HG02970 (cell line): ENCODE measurements around the gene CAMK2A.

ENCODE experiments used
- ATAC-seq: cut with Tn5 transposase; IDR thresholded peaks from one replicate; pipeline ENCODE4 v1.9.1; 2021; ENCODE audit warnings: mild to moderate bottlenecking, moderate library complexity, moderate number of reproducible peaks; ENCODE audit not compliant: unreplicated experiment, low FRiP score

Gene CAMK2A

DNA sequence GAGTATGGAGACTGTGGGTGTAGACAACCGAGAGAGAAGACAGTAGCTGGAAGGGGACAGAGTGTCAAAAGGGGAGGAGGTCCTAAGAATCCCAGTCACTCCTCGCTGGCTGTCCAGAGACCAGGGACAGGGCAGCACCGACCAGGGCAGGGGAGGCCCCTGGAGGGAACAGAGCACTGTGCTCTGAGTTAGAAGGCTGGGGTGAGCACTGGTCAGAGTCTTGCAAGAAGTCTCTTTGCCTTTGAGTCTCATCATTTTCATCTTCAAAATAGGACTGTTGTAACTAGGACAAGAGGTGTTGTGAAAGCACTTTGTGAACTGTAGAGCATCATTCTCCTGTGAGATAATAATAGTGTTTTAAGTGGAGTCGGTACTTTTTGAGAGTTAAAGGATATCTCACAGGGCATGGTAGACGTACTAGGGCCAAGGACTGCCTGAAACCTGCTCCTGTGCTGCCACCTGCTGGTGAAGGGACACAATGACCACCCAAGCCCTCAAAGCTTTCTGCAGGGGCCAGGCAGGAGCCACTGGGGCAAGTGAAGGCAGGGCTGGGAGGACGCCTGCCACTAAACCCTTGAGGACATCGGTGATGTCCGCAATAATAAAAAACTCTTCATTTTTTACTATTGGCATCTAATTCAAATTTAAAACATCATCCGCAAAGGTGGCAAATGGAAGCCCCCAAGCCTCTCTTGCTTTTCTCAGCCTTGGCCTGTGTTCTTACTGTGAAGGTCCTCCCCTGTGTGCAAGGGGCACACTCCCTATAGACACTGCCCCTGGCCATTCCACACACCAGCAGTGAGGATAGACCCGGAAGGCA is 71.5 kb downstream of the CAMK2A start:
- ATAC-seq: peak; percentile 69

DNA sequence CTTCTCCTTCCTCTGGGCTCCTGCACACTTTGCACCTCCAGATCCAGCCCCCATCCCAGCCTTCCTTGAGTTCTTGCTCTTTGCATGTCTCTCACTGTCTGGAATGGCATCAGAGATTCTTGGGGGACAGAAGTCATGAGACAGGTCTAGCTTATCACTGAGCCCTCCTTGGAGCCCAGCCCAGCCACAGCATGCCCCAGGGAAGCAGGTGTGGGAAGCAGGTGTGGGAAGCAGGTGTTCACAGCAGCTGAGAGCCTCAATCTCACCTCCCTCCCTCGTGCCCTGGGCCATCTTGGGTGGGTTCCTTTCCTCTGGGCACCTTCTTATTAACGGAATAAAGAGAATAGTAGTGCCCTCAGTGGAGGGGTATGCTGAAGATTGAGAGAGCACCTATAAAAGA is 72.5 kb downstream of the CAMK2A start:
- ATAC-seq: no peak

DNA sequence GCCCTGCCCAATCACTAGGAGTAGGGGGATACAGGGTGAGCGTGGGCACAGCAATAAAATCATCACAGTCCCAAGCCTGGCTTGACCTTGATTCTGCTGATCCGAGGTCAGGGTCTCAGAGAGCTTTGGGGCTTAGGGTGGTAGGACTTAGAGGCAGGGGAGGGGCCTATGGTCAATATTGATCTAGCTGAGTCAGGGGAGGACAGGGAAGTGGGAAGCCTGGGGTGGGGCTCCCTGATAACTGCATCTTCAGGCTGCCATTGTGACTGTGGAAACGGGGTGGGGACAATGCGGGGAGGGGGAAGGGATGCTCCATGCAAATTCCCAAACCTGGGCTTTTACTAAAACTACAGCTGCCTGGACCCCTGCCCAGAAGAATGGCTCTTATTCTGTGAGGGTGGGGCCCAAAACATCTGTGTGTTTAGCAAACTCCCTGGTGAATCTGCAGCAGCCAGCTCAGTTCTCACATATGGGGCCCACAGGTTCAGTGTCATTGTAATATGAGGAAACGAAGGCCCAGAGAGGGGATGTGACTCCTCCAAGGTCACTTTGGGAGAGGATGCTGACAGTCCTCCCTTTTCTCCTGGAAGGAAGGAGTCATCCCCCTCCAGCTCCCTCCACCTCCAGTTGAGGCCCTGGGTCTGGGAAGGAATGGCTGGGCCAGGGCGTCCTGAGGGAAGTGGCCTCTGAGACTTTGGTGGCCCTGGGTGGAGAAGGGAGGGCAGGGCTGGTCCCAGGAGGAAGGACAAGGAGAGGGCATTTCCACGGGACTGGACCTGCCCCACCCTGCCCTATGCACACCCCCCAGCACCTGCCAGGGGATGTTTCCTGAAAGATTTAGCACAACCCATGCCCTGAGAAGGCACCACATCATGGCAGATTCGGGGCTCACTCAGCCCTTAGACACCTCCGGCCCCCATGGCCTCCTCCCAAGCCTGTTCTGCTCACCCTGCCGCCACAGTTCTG is 73.3 kb downstream of the CAMK2A start:
- no peak for ATAC-seq

DNA sequence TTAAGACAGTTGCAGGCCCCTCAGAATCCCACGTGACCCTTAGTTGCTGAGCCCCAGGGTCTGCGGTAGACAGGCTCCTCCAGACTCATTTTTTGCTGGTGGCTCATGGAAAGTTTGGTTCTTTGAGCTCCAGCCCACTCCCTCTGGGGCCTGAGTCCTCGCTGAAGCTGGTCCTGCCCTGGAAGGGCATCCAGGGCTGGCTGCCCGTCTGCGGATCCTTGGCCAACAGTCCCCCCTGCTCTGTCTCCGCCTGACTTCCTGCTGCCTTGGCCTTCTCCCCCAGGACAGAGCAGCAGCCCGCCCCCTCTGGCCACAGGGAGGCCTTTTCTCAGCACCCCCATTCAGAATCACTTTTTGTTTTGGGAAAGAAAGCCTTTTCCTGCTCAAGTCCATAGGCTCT is 75.3 kb downstream of the CAMK2A start:
- ATAC-seq: no peak

DNA sequence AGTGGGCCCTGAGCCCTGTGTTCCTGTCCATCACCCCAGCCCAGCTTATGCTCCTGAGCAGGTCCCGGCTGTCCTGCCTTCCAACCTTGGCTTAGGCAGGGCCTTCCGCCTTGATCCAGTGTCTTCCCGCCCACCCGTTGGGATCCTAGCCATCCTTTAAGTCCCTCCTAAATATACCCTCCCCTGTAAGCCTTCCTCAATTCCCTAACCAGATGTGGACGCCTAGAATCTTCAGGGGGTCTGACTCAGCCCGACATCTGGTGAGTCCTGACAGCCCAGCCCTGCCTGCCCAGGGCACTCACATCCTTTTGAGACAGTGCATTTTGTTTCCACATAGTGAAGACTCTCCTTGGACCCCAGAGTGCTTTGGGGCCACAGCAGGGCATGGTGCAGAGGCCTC is 76.0 kb downstream of the CAMK2A start:
- no peak for ATAC-seq

DNA sequence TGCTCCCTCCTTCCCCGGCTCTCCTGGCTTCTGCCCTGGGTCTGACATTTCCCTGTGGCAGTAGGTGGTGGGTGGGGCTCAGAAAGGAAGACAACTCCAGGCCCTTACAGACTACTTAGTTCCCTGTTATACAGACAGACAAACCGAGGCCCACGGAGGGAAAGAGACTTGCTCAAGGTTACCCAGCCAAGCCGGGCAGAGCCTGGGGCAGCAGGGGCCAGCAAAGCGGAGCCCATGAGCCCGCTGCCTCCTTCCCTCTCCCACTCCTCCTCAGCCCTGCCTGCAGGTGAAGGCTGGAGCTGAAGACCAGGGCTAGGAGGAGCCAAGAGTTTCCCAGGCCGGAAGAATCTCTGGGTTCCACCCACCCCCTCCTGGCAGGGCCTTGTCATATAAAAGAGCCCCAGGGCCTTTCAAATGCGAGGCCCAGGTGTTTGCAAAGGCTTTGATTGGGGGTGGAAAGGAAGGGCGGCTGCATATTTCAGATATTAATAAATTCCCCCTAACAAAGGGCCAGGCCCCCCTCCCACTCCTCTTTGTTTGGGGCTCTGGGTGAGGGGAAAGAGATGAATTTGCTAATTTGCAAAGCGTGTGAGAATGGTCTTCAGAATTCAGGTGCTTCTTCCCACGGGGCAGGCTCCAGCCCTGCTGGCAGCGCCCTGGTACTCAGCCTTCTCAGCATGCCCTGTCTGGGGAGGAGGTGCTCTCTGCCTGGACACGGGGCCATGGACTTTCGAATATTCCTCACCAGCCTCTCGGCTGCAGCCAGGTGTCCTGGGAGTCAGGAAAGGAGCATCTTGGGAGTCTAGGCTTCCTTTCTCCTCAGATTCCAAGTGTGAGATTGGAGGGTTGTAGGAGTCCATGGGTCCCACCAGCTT is 78.2 kb downstream of the CAMK2A start:
- ATAC-seq: no peak

DNA sequence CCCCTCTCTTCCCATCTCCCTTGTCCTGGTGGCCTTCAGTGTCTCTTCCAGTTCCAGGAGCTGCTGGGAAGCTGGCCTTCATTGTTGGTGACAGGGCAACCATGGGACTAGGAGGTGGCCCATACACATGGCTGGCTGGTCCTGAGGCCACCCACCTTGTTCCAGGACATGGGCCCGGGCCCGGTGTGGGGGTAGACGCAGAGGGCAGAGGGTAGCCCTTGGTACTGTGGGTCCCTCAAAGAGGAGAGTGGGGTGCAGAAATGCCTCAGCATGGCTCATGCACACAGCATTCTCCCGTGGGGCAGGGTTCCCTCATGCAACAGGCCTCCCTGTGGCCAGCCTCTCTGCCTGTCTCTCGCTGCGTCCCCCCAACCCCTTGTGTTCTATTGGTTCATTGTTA is 78.9 kb downstream of the CAMK2A start:
- ATAC-seq: no peak

DNA sequence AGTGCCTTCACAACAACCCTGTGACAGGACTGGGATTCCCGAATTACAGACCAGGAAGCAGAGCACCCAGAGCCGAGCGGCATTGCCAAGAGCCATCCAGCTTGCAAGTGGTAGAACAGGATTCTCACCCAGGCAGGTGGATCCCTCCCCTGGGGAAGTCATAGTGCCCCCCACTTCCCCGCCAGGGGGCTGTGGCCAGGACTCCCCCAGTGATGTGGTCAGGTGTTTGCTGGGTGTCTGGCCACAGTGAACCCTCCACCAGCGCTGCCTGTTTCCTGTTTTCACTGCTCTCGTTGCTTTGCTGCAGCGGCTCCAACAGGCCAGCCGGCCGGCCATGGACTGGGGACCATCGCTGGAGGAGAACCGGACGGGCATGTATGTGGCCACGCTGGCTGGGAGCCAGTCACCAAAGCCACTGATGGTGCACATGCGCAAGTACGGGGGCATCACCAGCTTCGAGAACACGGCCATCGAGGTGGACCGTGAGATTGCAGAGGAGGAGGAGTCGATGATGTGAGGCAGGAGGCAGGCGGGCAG is 80.4 kb downstream of the CAMK2A start:
- no peak for ATAC-seq

DNA sequence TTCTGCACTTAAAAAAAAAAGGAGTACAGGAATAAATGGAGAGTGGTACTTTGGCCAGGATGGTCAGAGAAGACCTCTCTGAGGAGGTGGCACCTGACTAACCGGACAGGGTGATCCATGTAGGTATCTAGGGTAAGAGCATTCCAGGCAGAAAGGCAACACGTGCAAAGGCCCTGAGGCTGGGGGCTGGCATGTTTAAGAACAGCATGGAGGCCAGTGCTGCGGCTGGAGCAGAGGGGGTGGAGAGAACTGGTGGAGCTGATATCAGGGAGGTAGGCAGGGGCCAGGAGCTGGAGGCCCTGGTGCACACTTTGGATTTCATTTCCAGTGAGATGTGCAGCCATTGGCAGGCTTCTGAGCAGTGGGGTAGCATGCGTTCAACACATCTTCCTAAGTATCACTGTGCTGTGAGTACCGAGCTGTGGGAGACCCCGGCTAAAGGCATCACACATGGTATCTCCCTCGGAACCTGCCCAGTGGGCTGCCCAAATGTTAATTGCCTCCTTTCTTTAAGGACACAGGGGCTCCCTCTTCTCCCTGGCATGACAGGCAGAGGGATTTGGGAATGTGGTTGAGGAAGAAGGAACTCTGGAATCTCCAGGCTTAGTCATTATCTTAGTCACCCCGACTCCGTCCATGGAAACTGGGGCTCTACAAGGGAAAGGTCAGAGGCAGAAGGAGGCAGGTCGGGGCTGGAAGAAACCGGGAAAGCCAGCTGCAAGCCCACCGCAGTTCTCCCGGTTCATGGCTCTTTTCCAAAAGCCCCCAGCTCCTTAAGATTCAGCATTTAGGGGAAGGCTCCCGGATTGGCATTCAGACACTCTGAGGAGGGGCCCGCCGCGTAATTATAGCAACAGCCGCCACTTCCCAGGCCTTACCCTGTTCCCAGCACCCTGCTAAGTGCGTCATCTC is 81.1 kb downstream of the CAMK2A start:
- no peak for ATAC-seq

DNA sequence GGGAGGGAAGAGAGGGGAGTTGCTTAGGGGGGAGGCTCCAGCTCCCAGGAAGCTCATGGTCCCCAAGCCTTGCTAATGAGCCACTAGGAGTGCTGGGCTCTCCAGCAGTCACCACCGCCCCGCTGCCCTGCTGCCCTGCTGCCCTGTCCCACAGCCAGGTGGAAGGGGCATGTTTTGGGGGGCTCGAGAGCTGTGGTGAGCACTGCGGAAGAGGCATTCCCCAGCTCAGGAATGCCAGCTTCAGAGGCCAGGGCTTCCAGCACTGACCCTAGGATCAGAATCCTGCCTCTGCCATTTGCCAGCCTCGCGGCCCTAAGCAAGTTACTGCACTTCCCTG is 82.8 kb downstream of the CAMK2A start:
- ATAC-seq: no peak

DNA sequence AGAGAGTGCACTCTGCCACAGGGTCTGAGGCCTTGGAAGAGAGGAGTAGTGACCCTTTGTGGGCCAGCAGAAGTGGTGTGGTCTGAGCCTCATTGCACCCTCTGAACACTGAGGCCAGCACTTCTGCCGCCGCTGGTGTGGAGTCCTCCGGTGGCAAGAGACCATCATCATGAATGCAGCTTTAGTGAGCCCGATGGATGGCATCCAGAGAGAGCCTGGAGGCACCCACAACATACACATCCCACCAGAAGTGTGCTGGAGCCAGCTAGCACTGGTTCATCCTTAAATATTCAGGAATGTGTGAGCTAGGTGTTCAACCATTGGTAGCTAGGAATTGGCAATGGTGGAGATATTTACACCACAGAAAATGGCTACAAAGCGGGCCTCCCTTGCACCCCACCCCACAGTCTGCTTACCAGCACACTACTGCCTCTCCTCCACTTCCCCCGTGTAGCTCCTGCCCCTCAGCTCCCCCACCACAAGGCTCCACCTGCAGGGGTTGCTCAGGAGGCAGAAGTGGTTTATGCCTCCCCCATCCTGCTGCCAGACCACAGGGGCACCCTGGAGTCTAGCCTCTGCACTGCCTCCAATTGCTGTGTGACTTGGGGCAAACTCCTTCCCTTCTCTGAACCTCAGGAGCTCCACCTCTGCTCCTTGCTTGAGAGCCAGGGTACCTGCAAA is 83.3 kb downstream of the CAMK2A start:
- ATAC-seq: no peak

DNA sequence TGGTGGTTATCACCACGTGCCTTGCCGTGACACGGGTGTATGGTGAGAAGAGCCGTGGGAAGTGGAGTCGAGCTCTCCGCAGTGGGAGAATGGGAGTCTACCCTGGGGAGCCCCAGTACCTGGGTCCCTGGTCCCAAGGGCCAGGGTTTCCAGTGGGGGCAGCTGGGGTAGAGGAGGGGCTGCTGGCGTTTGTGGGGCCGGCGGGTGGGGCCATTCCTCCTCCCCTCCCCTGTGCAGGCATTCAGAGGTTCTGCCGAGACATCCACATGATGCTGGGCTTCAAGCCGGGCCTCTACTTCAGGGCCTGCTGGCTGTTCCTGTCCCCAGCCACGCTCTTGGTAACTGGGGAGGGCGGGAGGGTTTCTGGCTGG is 85.0 kb downstream of the CAMK2A start:
- no peak for ATAC-seq

DNA sequence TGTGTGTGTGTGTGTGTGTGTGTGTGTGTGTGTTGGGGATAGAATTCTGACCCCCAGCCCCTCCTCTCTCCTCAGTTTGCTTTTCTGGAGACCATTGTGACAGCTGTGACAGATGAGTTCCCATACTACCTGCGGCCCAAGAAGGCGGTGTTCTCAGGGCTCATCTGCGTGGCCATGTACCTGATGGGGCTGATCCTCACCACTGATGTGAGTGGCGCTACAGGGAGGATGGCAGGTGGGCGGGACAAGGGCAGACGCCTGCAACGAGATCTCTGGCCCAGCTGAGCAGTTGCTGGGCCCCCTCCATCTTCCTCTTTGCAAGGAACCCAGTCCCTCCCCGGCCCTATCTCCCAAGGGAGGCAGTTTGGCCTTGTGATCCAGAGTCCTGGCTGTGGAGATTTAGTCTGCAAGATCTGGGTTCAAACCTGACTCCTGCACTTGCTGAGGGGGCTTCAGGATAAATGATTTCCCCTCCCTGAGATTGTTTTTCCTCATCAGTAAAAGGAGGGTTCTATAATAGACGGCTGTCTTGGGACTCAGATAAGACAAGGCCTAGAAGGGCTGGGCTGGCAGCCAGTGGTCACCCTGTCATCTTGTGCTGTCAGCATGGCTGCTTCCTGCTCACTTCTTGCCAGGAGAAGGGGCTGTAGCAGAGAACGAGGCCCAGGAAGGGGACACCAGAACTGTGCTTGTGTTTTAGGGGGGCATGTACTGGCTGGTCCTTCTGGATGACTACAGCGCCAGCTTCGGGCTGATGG is 85.6 kb downstream of the CAMK2A start:
- ATAC-seq: no peak

DNA sequence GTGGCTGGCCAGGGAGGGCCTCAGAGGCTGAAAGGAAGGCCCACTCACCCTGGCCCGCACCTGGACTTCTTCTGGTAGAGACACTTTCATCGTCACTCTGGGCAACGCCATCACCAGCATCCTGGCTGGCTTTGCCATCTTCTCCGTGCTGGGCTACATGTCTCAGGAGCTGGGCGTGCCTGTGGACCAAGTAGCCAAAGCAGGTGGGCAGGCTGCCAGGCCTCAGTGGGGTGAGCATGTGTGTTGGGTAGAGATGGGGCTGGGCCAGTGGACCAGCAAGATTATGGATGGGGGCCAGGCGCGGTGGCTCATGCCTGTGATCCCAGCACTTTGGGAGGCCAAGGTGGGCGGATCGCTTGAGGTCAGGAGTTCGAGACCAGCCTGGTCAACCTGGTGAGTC is 87.1 kb downstream of the CAMK2A start:
- no peak for ATAC-seq

DNA sequence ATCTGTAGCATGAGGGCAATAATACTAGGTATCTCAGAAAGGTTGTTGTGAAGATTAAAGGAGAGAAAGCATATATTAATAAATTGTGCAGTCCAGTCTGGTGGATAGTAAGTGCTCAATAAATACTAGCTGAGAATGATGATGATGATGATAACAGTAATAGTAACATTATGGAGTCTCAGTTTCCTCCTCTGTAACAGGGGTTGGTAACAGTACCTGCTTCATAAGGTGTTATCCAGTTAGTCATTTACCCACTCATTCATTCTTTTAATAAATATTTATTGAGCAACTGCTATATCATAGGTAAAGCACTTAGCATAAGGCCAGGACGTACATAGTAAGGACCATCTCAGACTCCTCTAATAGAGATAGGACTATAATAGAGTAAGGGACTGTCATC is 92.1 kb downstream of the CAMK2A start:
- no peak for ATAC-seq

DNA sequence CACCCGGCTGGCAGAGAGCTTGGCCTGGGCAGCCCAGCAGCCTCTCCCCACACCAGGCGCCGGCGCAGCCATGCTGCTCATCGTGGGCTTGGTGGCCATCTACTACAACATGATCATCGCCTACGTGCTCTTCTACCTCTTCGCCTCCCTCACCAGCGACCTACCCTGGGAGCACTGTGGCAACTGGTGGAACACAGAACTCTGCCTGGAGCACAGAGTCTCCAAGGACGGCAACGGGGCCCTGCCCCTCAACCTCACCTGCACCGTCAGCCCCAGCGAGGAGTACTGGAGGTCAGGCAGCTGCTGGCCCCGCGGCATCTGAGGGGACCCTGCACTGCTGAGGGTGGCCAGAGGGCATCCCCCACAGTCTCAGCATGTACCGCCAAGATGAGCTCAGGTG is 92.6 kb downstream of the CAMK2A start:
- ATAC-seq: no peak

DNA sequence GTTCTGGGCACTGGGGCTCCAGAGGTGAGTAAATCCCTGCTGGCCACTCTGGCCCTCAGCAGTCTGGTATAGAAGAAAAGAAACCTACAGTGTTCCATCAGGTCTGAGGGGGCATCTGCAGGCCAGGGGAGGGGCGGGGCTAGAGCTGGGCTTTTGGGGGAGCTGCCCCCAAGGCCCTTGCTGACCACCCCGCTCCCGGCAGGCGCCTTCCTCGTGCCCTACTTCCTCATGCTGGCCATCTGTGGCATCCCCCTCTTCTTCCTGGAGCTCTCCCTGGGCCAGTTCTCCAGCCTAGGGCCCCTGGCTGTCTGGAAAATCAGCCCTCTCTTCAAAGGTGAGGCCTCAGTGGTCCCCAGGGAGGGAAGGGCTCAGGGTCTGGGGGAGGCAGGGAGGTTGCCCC is 93.1 kb downstream of the CAMK2A start:
- no peak for ATAC-seq

DNA sequence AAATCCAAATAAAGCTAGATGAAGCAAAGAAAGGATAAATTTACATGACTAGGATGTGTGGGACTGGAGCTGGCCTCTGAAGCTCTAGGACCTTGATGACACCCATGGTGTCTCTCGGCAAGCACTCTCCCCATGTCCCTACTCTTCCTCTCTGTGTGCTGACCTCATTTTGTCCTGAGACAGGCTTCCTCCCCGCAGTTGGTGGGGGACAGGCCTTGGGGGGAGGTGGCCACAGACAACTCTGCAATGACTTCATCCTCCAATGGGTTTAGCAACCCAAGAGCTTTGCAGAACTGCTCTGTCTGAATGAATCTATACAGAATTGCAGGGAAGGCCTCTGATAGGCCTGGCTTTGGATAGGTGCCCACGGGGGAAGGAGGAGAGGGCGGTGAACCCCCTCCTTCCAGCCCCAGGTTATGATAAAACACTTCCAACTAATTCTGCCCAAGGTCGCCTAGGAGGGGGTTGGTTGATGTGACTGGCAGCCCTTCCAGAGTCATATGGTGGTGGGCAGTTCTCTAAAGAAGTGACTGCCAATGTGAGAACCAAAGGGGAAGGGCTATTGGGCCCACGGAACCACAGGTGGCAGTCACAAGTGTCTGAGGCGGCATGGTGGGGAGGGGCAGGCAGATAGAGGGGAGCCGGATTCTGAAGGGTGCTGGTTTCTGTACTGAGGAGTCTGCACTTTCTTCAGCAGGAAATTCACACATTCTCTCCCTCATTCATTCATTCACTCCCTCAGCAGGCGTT is 93.7 kb downstream of the CAMK2A start:
- no peak for ATAC-seq
